ENCODE measurements around the gene ETV6.

Gene ETV6

DNA sequence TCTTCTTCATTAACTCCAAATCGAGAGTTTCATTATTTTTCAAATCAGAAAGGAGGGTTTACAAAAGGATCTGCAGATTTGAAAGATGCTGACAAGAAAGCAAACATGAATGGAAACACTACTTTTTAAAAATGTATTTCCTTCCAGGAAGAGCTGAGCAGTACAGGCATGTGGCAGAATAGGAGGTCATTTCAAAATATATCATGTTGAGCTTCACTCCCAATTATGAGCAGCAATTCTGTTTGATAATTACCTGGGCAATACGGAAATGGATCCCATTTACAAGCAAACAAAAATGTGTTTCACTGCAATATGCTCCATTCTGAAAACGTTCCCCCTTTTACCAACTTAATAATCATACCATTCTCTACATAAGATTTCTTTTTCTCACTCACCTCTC is 273.6 kb downstream of the ETV6 start:
- no peak for DNase-seq (ENCODE audit: low spot score)

DNA sequence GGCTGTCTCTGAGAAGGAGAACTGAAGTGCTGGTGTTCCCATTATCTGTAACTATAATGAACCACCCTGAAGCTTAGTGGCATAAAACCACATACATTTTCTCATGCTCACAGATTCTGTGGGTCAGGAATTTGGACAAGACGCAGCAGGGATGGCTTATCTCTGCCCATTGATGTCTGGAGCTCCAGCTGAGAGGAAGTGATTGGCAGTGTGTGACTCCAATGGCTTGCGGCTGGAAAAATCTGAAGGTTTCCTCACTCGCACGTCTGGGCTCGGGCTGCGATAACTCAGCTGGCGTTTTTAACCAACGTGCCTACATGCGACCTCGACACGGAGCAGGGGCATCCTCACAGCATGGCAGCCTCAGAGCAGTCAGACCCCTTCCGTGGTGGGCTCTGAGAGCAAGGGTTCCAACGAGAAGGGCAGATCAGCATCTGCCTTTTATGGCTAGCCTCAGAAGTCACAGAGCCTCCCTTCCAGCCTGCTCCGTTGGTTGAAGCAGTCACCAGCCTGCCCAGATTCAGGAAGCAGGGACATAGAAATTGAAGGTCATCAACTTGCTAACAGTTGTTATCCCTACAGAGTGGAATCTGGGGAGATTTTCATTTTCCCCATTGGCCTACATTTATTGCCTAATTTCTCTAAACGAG is 277.9 kb downstream of the ETV6 start:
- no peak for DNase-seq (ENCODE audit: low spot score)

DNA sequence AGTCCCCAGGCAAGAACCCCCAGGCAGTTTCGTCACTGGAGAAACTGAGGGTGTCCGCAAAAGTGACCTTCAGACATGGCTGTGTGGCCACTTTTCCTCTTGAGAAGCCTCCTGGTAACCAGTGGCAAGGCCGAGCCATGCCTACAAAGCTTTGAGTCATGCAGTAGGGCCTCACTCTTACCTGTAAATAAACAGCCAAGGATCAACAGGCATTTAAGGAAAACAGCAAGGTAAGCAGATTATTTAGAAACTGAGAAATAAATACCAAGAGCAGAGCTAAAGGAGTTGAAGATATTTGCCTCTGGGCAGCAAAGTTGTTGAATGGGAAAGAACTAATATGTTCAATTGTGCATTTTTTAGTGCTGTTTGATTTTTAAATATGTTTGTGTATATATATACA is 280.2 kb downstream of the ETV6 start:
- no peak for DNase-seq (ENCODE audit: low spot score)

DNA sequence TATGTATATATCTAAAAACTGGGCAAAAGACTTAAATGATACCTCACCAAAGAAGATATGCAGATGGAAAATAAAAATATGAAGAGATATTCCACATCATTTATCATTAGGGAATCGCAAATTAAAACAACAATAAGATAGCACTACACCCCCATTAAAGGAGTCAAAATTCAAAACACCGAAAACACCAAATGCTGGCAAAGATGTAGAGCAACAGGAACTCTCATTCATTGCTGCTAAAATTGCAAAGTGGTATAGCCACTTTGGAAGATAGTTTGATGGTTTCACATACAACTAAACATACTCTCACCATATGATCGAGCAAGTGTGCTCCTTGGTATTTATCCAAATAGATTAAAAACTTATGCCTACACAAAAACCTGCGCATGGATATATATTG is 289.7 kb downstream of the ETV6 start:
- DNase-seq (ENCODE audit: low spot score), result no peak

DNA sequence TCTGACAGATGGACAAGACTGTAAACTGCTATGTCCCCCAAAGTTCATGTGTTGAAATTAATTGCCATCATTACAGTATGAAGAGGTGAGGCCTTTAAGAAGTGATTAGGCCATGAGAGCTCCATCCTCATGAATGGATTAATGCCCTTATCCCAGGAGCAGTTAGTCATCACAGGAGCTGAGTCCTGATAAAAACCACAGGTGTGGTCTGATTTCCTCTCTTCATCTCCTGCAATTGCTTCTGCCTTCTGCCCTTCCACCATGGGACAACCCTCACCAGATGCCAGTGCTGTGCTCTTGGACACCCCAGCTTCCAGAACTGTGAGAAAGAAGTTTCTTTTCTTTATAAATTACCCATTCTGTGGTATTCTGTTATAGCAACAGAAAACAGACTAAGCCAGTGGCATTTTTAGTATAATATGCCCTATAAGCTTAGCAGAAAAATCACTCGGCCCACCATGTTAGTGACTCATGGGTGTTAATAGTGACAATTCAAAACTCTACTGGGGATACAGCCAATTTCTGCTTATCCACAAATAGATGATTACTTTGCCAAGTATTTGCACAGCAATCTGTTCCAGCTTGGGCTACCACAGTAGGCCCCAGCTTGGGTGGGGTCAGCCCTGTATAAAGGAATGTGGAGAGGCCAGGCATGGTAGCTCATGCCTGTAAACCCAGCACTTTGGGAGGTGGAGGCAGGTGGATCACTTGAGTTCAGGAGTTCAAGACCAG is 292.3 kb downstream of the ETV6 start:
- no peak for DNase-seq (ENCODE audit: low spot score)

DNA sequence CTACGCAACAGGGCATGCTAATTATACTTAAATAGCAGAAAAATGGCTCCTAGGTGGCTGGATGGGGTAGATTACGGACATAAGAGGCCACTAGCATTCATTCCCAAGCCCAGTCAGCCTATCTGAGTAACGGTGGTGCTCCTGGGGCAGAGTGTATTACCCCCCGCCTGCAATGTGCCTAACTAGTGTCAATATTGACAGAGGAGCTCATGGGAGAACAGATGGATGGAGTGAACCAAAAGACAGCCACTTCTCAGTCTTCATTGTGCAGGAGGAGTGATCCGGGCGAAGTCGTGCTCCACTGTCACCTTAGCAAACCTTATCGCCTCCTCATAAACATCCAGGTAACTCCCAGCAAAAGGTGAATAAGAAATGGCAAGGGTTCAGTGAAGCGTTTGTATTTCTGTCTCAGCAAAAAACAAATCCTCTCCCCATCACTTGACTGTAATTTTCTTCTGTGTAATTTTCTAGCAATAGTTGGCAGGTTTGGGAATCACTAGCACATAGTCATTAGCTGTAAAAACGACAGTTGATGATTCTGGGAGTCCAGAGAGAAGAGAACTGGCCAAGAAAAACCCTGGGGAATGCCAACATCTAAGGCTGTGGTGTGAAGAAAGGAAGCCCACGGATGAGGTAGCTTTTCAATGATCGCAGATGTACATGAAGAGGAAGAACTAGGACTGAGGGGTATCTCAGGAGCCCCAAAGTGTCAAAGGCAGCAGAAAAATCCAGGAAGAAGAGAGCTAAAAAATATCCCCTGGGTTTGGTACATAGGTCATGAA is 294.6 kb downstream of the ETV6 start:
- no peak for DNase-seq (ENCODE audit: low spot score)
